HepG2 (cell line): ENCODE data around the gene ADARB2. TPM values are rescaled to one million over a fixed set of nuclear protein-coding genes. Genes with fewer than 3 reads are reported as not detected.
A peak's percentile ranks its signal among the peaks of the same experiment; 100 is the strongest.

Experiments
- ATAC-seq: fragments of 200-7000 bp; cut with Tn5 transposase; 3 replicates; pipeline ENCODE4 v1.9.1; 2020; ENCODE audit warnings: mild to moderate bottlenecking, moderate library complexity
- BruUV-seq: library from RNA; stranded (reverse); fragments of 400-500 nt; replicated peaks from 2 replicates; lab custom pipeline; 2021; lab: Mats Ljungman, UMichigan
- CTCF ChIA-PET: fragments of 300-600 bp; formaldehyde crosslinking; extraction: SDS; loops from one replicate; lab custom pipeline; 2021; ENCODE audit warnings: low total read pairs, inconsistent platforms, low intra/inter-chr PET ratio; lab: Yijun Ruan, JAX
- POLR2A ChIA-PET: fragments of 350-600 bp; sonication (Branson Sonifier 250); formaldehyde crosslinking; loops from one replicate; lab custom pipeline; 2020; ENCODE audit warnings: antibody characterized with exemption, inconsistent platforms; lab: Yijun Ruan, JAX
- DNase-seq: peaks from one replicate; pipeline ENCODE4 v3.0.0-alpha.2; 2015; ENCODE audit warnings: low spot score
- FAIRE-seq: peaks from 3 replicates; lab custom pipeline; 2011; peaks lifted over from hg19 to GRCh38; lab: Jason Lieb, UNC
- H2AFZ ChIP-seq: one replicate; pipeline ENCODE4 v1.6.1; 2011; ENCODE audit warnings: low read length, inconsistent platforms
- H3K27ac ChIP-seq: fragments of 300-600 bp; 3 replicates; pipeline ENCODE4 v1.8.0; 2011; ENCODE audit warnings: mixed run types, mild to moderate bottlenecking, mixed read lengths, low read length, inconsistent platforms; ENCODE audit not compliant: insufficient read depth; ENCODE audit errors: extremely low read length
- H3K27me3 ChIP-seq, 2 experiments: fragments of 200-600 bp in 1 of 2; 2 replicates in 1 of 2; 3 replicates in 1 of 2; pipeline versions ENCODE4 v1.6.0 to v1.8.0; 2011; ENCODE audit warnings: low read length in 2 of 2, mild to moderate bottlenecking in 2 of 2, moderate library complexity in 2 of 2, inconsistent platforms in 1 of 2; ENCODE audit not compliant: insufficient read depth in 2 of 2, control insufficient read depth in 1 of 2
- H3K36me3 ChIP-seq, 2 experiments: fragments of 200-600 bp in 1 of 2; replicated peaks in 1 of 2; 2 replicates in 1 of 2; 3 replicates in 1 of 2; pipeline versions ENCODE4 v1.5.1 to v1.8.0; 2011; ENCODE audit warnings: low read length in 2 of 2, inconsistent platforms in 1 of 2; ENCODE audit not compliant: insufficient read depth in 2 of 2, control insufficient read depth in 1 of 2
- H3K4me1 ChIP-seq: 2 replicates; pipeline ENCODE4 v1.5.1; 2012; ENCODE audit warnings: low read length, inconsistent platforms; ENCODE audit not compliant: insufficient read depth
- H3K4me2 ChIP-seq: 2 replicates; pipeline ENCODE4 v1.6.0; 2011; ENCODE audit warnings: low read depth, low read length, inconsistent platforms
- H3K4me3 ChIP-seq, 3 experiments: fragments of 200-600 bp in 1 of 3; sonication (generic), shearing (Covaris generic) in 1 of 3; replicated peaks in 1 of 3; 2 replicates each; pipeline ENCODE4 v1.5.1; 2011 to 2016; ENCODE audit warnings: low read length in 3 of 3, inconsistent platforms in 2 of 3, low read depth in 2 of 3, mild to moderate bottlenecking in 2 of 3, control low read depth in 1 of 3, mixed read lengths in 1 of 3; ENCODE audit not compliant: insufficient read depth in 1 of 3
- H3K79me2 ChIP-seq: one replicate; pipeline ENCODE4 v1.6.1; 2011; ENCODE audit warnings: low read length, inconsistent platforms; ENCODE audit not compliant: insufficient read depth
- H3K9ac ChIP-seq: 2 replicates; pipeline ENCODE4 v1.6.0; 2011; ENCODE audit warnings: mild to moderate bottlenecking, low read depth, low read length, inconsistent platforms; ENCODE audit not compliant: insufficient read depth
- H3K9me3 ChIP-seq: 2 replicates; pipeline ENCODE4 v1.5.1; 2012; ENCODE audit warnings: mild to moderate bottlenecking, low read length
- H4K20me1 ChIP-seq: 2 replicates; pipeline ENCODE4 v1.6.0; 2011; ENCODE audit warnings: inconsistent platforms, mild to moderate bottlenecking, low read length, moderate library complexity; ENCODE audit not compliant: insufficient read depth
- ARHGAP35 ChIP-seq: sonication (generic); formaldehyde crosslinking; IDR thresholded peaks from 2 replicates; pipeline ENCODE4 v1.9.0; 2022; ENCODE audit warnings: mild to moderate bottlenecking, inconsistent platforms, moderate library complexity, missing genetic modification reagents, borderline replicate concordance
- EP300 ChIP-seq, 3 experiments: sonication (generic) in 1 of 3; formaldehyde crosslinking in 1 of 3; IDR thresholded peaks; 2 replicates each; pipeline versions ENCODE4 v1.5.1 to v1.6.1; 2011 to 2020; ENCODE audit warnings: low read depth in 2 of 3, low read length in 2 of 3, borderline replicate concordance in 1 of 3, improper control_type of control experiment in 1 of 3, mild to moderate bottlenecking in 1 of 3, missing genetic modification reagents in 1 of 3, moderate library complexity in 1 of 3
- FOXC1 ChIP-seq: sonication (generic); formaldehyde crosslinking; IDR thresholded peaks from 2 replicates; pipeline ENCODE4 v1.8.0; 2022; ENCODE audit warnings: mild to moderate bottlenecking, missing genetic modification reagents, borderline replicate concordance
- GPN1 ChIP-seq: sonication (generic); formaldehyde crosslinking; IDR thresholded peaks from 2 replicates; pipeline ENCODE4 v1.5.1; 2020; ENCODE audit warnings: missing genetic modification reagents, borderline replicate concordance
- NONO ChIP-seq, 2 experiments: fragments of 450-650 bp in 1 of 2; sonication (generic) in 1 of 2; formaldehyde crosslinking in 1 of 2; IDR thresholded peaks in 1 of 2; conservative IDR thresholded peaks in 1 of 2; 2 replicates each; pipeline versions ENCODE4 v1.6.1 to v1.8.0; 2017 to 2022; ENCODE audit warnings: mild to moderate bottlenecking in 1 of 2, missing genetic modification reagents in 1 of 2, moderate library complexity in 1 of 2
- POLR2G ChIP-seq: fragments of 200-400 bp; formaldehyde crosslinking; IDR thresholded peaks from 2 replicates; pipeline ENCODE4 v1.6.1; 2018; ENCODE audit warnings: mild to moderate bottlenecking, low read depth, low read length, moderate library complexity
- RFXANK ChIP-seq: IDR thresholded peaks from 2 replicates; pipeline ENCODE4 v1.6.1; 2016
- SNAI1 ChIP-seq: sonication (generic); formaldehyde crosslinking; IDR thresholded peaks from 2 replicates; pipeline ENCODE4 v1.5.0; 2020; ENCODE audit warnings: mild to moderate bottlenecking, missing genetic modification reagents, borderline replicate concordance
- SRY ChIP-seq: sonication (generic); formaldehyde crosslinking; IDR thresholded peaks from 2 replicates; pipeline ENCODE4 v1.8.0; 2022; ENCODE audit warnings: mild to moderate bottlenecking, missing genetic modification reagents
- TEAD3 ChIP-seq: optimal IDR thresholded peaks from 2 replicates; pipeline ENCODE3; 2016; ENCODE audit warnings: borderline replicate concordance
- TSC22D2 ChIP-seq: sonication (generic); formaldehyde crosslinking; IDR thresholded peaks from 2 replicates; pipeline ENCODE4 v1.5.1; 2020; ENCODE audit warnings: missing genetic modification reagents, mild to moderate bottlenecking, borderline replicate concordance
- ZFP1 ChIP-seq: IDR thresholded peaks from 2 replicates; pipeline ENCODE4 v1.6.1; 2016
- ZNF460 ChIP-seq: sonication (generic); formaldehyde crosslinking; IDR thresholded peaks from 2 replicates; pipeline ENCODE4 v1.5.1; 2020; ENCODE audit warnings: missing genetic modification reagents, mild to moderate bottlenecking, borderline replicate concordance
- ZSCAN25 ChIP-seq: sonication (generic); formaldehyde crosslinking; IDR thresholded peaks from 2 replicates; pipeline ENCODE4 v1.8.0; 2022; ENCODE audit warnings: mild to moderate bottlenecking, missing genetic modification reagents
- WGBS: methylation state at CpG from one replicate; pipeline ENCODE4 v1.1.6; 2017; ENCODE audit warnings: low lambda C conversion rate; 5-methylcytosine and 5-hydroxymethylcytosine counted together
- in situ Hi-C: cut with HindIII; loops from 2 replicates; pipeline ENCODE4 v1.10.0; 2017; ENCODE audit warnings: low pct_unique_long_range_greater_than_20kb; ENCODE audit not compliant: extremely low pct_ligation_motif_present
- intact Hi-C: fragments of 100-400 bp; cut with micrococcal nuclease; formaldehyde crosslinking; loops from one replicate; pipeline ENCODE4 v1.10.0; 2022; ENCODE audit not compliant: unreplicated experiment
- polyA plus RNA-seq, 8 experiments: library from polyadenylated mRNA; depleted of rRNA in 3 of 8; stranded (reverse) in 7 of 8; unstranded in 1 of 8; fragments of >200 nt; fragmentation: Illumina TruSeq in 4 of 8; extraction: Trizol in 4 of 8; gene quantifications; 2 replicates each; pipeline versions ENCODE4 v1.2.1 to v1.2.3, GENCODE V29; 2011 to 2016; ENCODE audit warnings: low read depth in 4 of 8, missing spikeins in 1 of 8, mixed read lengths in 1 of 8; ENCODE audit not compliant: insufficient read depth in 1 of 8
- total RNA-seq, 5 experiments: library from RNA; depleted of rRNA; stranded (reverse); fragments of >200 nt; fragmentation: Illumina TruSeq; extraction: Trizol; gene quantifications; 2 replicates each; pipeline ENCODE4 v1.2.3, GENCODE V29; 2016; ENCODE audit warnings: low read depth in 1 of 5
- TF ChIP-seq, protein P1 (sequence below): sonication (generic); formaldehyde crosslinking; IDR thresholded peaks from 2 replicates; pipeline ENCODE4 v1.4.0; 2020; ENCODE audit warnings: mild to moderate bottlenecking, missing genetic modification reagents
- TF ChIP-seq, protein P2 (sequence below): sonication (generic); formaldehyde crosslinking; IDR thresholded peaks from 2 replicates; pipeline ENCODE4 v1.5.0; 2020; ENCODE audit warnings: missing genetic modification reagents
- TF ChIP-seq, protein P3 (sequence below): sonication (generic); formaldehyde crosslinking; IDR thresholded peaks from 2 replicates; pipeline ENCODE4 v1.4.0; 2020; ENCODE audit warnings: missing genetic modification reagents

ADARB2 gene
- total and polyA plus RNA-seq, 2 of the 13 experiments (the other 11 are each of a cell fraction or from before 2014, with no cell fraction given) = not detected

DNA sequence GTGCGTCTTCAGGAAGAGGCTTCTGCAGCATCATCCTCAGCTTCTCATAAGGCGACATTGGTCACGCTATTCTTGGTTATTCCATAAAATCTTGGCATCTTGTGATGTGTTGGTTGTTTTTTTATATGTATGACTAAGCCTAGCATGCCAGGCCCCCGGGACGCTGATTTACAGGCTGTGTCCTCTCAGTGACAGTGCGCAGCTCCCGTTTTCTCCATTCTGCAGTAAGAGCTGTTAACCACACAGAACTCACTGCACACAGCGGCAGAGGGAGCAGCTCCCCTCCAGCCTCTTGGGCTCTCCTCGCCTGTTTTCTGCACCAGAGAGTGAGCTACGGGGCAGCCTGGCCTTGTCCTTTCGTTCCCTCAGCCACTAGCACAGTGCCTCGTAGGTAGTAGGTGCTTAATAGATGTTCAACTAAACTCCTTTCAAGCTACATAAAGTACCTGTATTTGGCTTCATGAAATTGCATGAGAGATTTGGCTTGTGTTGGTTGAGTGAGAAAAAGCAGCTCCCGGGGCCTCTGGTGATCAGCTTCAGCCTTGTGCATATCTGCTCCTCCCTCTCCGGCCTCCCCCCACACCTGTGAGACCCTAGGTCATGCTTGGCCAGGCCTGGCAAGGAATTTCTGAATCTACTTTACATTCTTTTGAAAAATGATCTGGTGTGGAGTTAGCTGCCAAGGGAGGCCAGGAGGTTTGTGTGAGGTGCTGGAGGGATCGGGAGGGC lies 564.9 kb downstream of the ADARB2 start:
- Histone ChIP-seq H2AFZ (no peak overlapping the region), H3K79me2 (no peaks in the 10 kb centered on the region), H3K4me1 (no peaks in the 10 kb centered on the region), H3K27me3 (peaks cover 16 to 76% of the 10 kb centered on the region in 2 experiments), H3K9me3 (no peaks in the 10 kb centered on the region), H3K27ac (no peak overlapping the region), H3K4me2 (no peak overlapping the region), H4K20me1 (no peaks in the 10 kb centered on the region), H3K4me3 (no peak overlapping the region), H3K36me3 (no peaks in the 10 kb centered on the region), H3K9ac (no peak overlapping the region)
- ChIA-PET POLR2A (no interaction called here), CTCF (no interaction called here)
- no peak for FAIRE-seq
- in situ Hi-C loops = no loop called here
- BruUV-seq = no TSS peak
- no peak for DNase-seq
- 10% methylated on average over 13 of the region's 15 CpGs for WGBS
- intact Hi-C loops = no loop called here
- TF ChIP-seq EP300 (IDR thresholded peaks at IDR 0.05; ENCODE audit: low read depth in 2 of 2, low read length in 2 of 2) (no peak), EP300 (CRISPR knock-in tag; IDR thresholded peaks at IDR 0.05; ENCODE audit: borderline replicate concordance) (no peak), ZSCAN25 (CRISPR knock-in tag) (no peak), NONO (IDR thresholded peaks at IDR 0.05) (no peak), NONO (CRISPR knock-in tag; conservative IDR thresholded peaks at IDR 0.05) (no peak), GPN1 (CRISPR knock-in tag) (no peak), SRY (CRISPR knock-in tag) (no peak), RFXANK (CRISPR knock-in tag) (no peak), FOXC1 (CRISPR knock-in tag) (no peak), ZNF460 (CRISPR knock-in tag) (no peak), ZFP1 (CRISPR knock-in tag) (no peak), TEAD3 (CRISPR knock-in tag) (no peak), TSC22D2 (no peak), SNAI1 (CRISPR knock-in tag) (no peak), ARHGAP35 (CRISPR knock-in tag) (no peak), POLR2G (no peak)
- TF ChIP-seq, protein P1, sequence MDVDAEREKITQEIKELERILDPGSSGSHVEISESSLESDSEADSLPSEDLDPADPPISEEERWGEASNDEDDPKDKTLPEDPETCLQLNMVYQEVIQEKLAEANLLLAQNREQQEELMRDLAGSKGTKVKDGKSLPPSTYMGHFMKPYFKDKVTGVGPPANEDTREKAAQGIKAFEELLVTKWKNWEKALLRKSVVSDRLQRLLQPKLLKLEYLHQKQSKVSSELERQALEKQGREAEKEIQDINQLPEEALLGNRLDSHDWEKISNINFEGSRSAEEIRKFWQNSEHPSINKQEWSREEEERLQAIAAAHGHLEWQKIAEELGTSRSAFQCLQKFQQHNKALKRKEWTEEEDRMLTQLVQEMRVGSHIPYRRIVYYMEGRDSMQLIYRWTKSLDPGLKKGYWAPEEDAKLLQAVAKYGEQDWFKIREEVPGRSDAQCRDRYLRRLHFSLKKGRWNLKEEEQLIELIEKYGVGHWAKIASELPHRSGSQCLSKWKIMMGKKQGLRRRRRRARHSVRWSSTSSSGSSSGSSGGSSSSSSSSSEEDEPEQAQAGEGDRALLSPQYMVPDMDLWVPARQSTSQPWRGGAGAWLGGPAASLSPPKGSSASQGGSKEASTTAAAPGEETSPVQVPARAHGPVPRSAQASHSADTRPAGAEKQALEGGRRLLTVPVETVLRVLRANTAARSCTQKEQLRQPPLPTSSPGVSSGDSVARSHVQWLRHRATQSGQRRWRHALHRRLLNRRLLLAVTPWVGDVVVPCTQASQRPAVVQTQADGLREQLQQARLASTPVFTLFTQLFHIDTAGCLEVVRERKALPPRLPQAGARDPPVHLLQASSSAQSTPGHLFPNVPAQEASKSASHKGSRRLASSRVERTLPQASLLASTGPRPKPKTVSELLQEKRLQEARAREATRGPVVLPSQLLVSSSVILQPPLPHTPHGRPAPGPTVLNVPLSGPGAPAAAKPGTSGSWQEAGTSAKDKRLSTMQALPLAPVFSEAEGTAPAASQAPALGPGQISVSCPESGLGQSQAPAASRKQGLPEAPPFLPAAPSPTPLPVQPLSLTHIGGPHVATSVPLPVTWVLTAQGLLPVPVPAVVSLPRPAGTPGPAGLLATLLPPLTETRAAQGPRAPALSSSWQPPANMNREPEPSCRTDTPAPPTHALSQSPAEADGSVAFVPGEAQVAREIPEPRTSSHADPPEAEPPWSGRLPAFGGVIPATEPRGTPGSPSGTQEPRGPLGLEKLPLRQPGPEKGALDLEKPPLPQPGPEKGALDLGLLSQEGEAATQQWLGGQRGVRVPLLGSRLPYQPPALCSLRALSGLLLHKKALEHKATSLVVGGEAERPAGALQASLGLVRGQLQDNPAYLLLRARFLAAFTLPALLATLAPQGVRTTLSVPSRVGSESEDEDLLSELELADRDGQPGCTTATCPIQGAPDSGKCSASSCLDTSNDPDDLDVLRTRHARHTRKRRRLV = no peak
- TF ChIP-seq, protein P2, sequence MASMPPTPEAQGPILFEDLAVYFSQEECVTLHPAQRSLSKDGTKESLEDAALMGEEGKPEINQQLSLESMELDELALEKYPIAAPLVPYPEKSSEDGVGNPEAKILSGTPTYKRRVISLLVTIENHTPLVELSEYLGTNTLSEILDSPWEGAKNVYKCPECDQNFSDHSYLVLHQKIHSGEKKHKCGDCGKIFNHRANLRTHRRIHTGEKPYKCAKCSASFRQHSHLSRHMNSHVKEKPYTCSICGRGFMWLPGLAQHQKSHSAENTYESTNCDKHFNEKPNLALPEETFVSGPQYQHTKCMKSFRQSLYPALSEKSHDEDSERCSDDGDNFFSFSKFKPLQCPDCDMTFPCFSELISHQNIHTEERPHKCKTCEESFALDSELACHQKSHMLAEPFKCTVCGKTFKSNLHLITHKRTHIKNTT (CRISPR knock-in tag) = no peak
- TF ChIP-seq, protein P3, sequence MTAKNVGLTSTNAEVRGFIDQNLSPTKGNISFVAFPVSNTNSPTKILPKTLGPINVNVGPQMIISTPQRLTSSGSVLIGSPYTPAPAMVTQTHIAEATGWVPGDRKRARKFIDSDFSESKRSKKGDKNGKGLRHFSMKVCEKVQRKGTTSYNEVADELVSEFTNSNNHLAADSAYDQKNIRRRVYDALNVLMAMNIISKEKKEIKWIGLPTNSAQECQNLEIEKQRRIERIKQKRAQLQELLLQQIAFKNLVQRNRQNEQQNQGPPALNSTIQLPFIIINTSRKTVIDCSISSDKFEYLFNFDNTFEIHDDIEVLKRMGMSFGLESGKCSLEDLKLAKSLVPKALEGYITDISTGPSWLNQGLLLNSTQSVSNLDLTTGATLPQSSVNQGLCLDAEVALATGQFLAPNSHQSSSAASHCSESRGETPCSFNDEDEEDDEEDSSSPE = no peak
- peak; percentile 53; the same call in 2 of the 3 replicates for ATAC-seq
